Measurements from ENCODE around the gene SCAMP4. TPM values are rescaled to one million over a fixed set of nuclear protein-coding genes. Genes with fewer than 3 reads are reported as not detected.

Gene SCAMP4
- polyA plus RNA-seq, 4 donors: 49.6 to 94.5 (median 86.5) TPM

Other genes starting within 250 kb of the SCAMP4 start
- under 1 TPM in 2 of 4 donors, not detected in 2; 0.05 to 0.08 TPM for gene ONECUT3, start 151.9 kb upstream of the SCAMP4 start, polyA plus RNA-seq (ENCODE audit: insufficient read length in 4 of 4)
- 1 to 10 TPM in 1 of 4 donors, under 1 TPM in 3; 0.52 to 1.0 (median 0.76) TPM for gene ATP8B3, start 93.1 kb upstream of the SCAMP4 start, polyA plus RNA-seq (ENCODE audit: insufficient read length in 4 of 4)
- gene REXO1, start 56.9 kb upstream of the SCAMP4 start, polyA plus RNA-seq (ENCODE audit: insufficient read length in 4 of 4): 10 to 100 TPM; 20.4 to 35.7 (median 28.0) TPM
- 10 to 100 TPM in 2 of 4 donors, 1 to 10 TPM in 2; 5.6 to 13.8 (median 10.6) TPM for gene KLF16, start 41.8 kb upstream of the SCAMP4 start, polyA plus RNA-seq (ENCODE audit: insufficient read length in 4 of 4)
- 10 to 100 TPM; 32.5 to 69.4 (median 56.9) TPM for gene ABHD17A, start 19.9 kb upstream of the SCAMP4 start, polyA plus RNA-seq (ENCODE audit: insufficient read length in 4 of 4)
- 1 to 10 TPM; 1.4 to 6.4 (median 3.7) TPM for gene ADAT3, start within 50 bp of the SCAMP4 start, polyA plus RNA-seq (ENCODE audit: insufficient read length in 4 of 4)
- 10 to 100 TPM; 44.8 to 82.8 (median 68.9) TPM for gene CSNK1G2, start 35.8 kb downstream of the SCAMP4 start, polyA plus RNA-seq (ENCODE audit: insufficient read length in 4 of 4)
- 100 to 1,000 TPM in 2 of 4 donors, 10 to 100 TPM in 2; 75.3 to 134 (median 112) TPM for gene BTBD2, start 110.3 kb downstream of the SCAMP4 start, polyA plus RNA-seq (ENCODE audit: insufficient read length in 4 of 4)
- 10 to 100 TPM; 54.6 to 86.8 (median 81.6) TPM for gene MKNK2, start 145.8 kb downstream of the SCAMP4 start, polyA plus RNA-seq (ENCODE audit: insufficient read length in 4 of 4)
- 10 to 100 TPM; 20.9 to 33.3 (median 25.1) TPM for gene MOB3A, start 190.9 kb downstream of the SCAMP4 start, polyA plus RNA-seq (ENCODE audit: insufficient read length in 4 of 4)
- 1 to 10 TPM; 4.0 to 9.2 (median 7.4) TPM for gene IZUMO4, start 191.5 kb downstream of the SCAMP4 start, polyA plus RNA-seq (ENCODE audit: insufficient read length in 4 of 4)
- gene AP3D1, start 246.2 kb downstream of the SCAMP4 start, polyA plus RNA-seq (ENCODE audit: insufficient read length in 4 of 4): 100 to 1,000 TPM in 3 of 4 donors, 10 to 100 TPM in 1; 92.0 to 128 (median 113) TPM

Measured in left renal cortex interstitium (tissue), 4 donors.